ENCODE measurements around the gene CRYBA2. TPM values are rescaled to one million over a fixed set of nuclear protein-coding genes. Genes with fewer than 3 reads are reported as not detected.

CRYBA2 gene
- total and polyA plus RNA-seq, 9 of the 15 experiments (the other 6 are each of a cell fraction or from before 2014, with no cell fraction given), result 0.11 to 1.8 (median 0.62) TPM; not detected in 5

DNA sequence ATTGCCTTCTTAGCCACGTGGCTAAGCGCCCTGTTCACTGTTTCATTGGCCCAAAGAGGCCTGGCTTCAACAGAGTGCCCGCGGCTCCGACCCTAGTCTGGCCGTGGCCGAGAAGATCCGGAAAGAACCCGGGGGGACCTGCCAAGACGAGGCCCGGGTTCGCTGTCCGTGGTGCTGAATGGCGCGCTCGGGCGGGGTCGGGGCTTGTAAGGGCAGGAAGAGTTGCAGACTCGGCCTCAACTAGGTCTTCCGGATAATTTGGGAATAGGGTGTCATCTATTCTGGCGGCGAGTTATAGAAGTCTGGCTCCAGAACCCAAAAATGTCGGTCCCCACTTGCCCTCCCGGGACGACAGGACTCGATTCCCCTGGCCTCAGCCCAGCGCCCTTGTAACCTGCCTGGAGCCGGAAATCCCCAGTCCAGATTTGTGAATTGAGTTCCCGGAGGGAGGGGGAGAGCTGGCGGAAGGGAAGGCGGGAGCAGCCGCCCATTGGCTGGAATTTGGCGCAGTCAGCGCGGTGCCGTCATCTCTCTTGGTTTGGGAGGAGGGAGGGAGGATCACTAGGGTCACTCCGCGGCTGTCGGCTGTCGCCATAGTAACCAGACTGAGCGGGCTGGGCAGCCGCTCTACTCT is 30.2 kb downstream of the CRYBA2 start (continued):
- TF ChIP-seq TCFL5 (CRISPR knock-in tag; conservative IDR thresholded peaks at IDR 0.05) (no peak), KDM2B (CRISPR knock-in tag; IDR thresholded peaks at IDR 0.05) (no peak), FOXK1 (CRISPR knock-in tag; IDR thresholded peaks at IDR 0.05; ENCODE audit: borderline replicate concordance) (no peak), PHB2 (IDR thresholded peaks at IDR 0.05; ENCODE audit: low read depth) (no peak), ZNF431 (CRISPR knock-in tag; IDR thresholded peaks at IDR 0.05) (no peak), PHTF2 (CRISPR knock-in tag; IDR thresholded peaks at IDR 0.05) (no peak), CBX3 (IDR thresholded peaks at IDR 0.05; ENCODE audit: borderline replicate concordance in 1 of 2, low read length in 2 of 2) (no peak), ZNF780A (CRISPR knock-in tag; IDR thresholded peaks at IDR 0.05) (no peak), POLR2G (IDR thresholded peaks at IDR 0.05; ENCODE audit: low read depth, low read length) (no peak), ZZZ3 (IDR thresholded peaks at IDR 0.05) (no peak), FOS (IDR thresholded peaks at IDR 0.05; ENCODE audit: extremely low read depth, insufficient read length) (no peak), ZNF445 (CRISPR knock-in tag; IDR thresholded peaks at IDR 0.05; ENCODE audit: low read depth) (no peak), CAMTA2 (CRISPR knock-in tag; conservative IDR thresholded peaks at IDR 0.05) (no peak)
- TF ChIP-seq, protein P1, sequence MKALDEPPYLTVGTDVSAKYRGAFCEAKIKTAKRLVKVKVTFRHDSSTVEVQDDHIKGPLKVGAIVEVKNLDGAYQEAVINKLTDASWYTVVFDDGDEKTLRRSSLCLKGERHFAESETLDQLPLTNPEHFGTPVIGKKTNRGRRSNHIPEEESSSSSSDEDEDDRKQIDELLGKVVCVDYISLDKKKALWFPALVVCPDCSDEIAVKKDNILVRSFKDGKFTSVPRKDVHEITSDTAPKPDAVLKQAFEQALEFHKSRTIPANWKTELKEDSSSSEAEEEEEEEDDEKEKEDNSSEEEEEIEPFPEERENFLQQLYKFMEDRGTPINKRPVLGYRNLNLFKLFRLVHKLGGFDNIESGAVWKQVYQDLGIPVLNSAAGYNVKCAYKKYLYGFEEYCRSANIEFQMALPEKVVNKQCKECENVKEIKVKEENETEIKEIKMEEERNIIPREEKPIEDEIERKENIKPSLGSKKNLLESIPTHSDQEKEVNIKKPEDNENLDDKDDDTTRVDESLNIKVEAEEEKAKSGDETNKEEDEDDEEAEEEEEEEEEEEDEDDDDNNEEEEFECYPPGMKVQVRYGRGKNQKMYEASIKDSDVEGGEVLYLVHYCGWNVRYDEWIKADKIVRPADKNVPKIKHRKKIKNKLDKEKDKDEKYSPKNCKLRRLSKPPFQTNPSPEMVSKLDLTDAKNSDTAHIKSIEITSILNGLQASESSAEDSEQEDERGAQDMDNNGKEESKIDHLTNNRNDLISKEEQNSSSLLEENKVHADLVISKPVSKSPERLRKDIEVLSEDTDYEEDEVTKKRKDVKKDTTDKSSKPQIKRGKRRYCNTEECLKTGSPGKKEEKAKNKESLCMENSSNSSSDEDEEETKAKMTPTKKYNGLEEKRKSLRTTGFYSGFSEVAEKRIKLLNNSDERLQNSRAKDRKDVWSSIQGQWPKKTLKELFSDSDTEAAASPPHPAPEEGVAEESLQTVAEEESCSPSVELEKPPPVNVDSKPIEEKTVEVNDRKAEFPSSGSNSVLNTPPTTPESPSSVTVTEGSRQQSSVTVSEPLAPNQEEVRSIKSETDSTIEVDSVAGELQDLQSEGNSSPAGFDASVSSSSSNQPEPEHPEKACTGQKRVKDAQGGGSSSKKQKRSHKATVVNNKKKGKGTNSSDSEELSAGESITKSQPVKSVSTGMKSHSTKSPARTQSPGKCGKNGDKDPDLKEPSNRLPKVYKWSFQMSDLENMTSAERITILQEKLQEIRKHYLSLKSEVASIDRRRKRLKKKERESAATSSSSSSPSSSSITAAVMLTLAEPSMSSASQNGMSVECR (CRISPR knock-in tag; IDR thresholded peaks at IDR 0.05), result peak; percentile 73
- TF ChIP-seq, protein P2, sequence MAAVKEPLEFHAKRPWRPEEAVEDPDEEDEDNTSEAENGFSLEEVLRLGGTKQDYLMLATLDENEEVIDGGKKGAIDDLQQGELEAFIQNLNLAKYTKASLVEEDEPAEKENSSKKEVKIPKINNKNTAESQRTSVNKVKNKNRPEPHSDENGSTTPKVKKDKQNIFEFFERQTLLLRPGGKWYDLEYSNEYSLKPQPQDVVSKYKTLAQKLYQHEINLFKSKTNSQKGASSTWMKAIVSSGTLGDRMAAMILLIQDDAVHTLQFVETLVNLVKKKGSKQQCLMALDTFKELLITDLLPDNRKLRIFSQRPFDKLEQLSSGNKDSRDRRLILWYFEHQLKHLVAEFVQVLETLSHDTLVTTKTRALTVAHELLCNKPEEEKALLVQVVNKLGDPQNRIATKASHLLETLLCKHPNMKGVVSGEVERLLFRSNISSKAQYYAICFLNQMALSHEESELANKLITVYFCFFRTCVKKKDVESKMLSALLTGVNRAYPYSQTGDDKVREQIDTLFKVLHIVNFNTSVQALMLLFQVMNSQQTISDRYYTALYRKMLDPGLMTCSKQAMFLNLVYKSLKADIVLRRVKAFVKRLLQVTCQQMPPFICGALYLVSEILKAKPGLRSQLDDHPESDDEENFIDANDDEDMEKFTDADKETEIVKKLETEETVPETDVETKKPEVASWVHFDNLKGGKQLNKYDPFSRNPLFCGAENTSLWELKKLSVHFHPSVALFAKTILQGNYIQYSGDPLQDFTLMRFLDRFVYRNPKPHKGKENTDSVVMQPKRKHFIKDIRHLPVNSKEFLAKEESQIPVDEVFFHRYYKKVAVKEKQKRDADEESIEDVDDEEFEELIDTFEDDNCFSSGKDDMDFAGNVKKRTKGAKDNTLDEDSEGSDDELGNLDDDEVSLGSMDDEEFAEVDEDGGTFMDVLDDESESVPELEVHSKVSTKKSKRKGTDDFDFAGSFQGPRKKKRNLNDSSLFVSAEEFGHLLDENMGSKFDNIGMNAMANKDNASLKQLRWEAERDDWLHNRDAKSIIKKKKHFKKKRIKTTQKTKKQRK (IDR thresholded peaks at IDR 0.05; ENCODE audit: borderline replicate concordance, low read depth, low read length), result no peak
- TF ChIP-seq, protein P3, sequence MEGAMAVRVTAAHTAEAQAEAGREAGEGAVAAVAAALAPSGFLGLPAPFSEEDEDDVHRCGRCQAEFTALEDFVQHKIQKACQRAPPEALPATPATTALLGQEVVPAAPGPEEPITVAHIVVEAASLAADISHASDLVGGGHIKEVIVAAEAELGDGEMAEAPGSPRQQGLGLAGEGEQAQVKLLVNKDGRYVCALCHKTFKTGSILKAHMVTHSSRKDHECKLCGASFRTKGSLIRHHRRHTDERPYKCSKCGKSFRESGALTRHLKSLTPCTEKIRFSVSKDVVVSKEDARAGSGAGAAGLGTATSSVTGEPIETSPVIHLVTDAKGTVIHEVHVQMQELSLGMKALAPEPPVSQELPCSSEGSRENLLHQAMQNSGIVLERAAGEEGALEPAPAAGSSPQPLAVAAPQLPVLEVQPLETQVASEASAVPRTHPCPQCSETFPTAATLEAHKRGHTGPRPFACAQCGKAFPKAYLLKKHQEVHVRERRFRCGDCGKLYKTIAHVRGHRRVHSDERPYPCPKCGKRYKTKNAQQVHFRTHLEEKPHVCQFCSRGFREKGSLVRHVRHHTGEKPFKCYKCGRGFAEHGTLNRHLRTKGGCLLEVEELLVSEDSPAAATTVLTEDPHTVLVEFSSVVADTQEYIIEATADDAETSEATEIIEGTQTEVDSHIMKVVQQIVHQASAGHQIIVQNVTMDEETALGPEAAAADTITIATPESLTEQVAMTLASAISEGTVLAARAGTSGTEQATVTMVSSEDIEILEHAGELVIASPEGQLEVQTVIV (CRISPR knock-in tag; IDR thresholded peaks at IDR 0.05; ENCODE audit: borderline replicate concordance), result no peak

Data from K562 (cell line).